NCI-H128 (cell line): Measurements from ENCODE around the gene ADCK2.
"Not testable (repeated sequence)": the region's sequence is repeated elsewhere in the genome, so short reads cannot be mapped to it uniquely, and the experiment has no call there.

Experiments
- DNase-seq: peaks from one replicate; lab custom pipeline; 2025; ENCODE audit not compliant: unreplicated experiment; lab: John Stamatoyannopoulos, UW

The ADCK2 gene

GRCh38 chr7:140691376-140692045 lies 18.8 kb downstream of the ADCK2 start:
- no peak for DNase-seq

GRCh38 chr7:140693849-140694248 lies 21.1 kb downstream of the ADCK2 start:
- not testable (repeated sequence) for DNase-seq

DNA sequence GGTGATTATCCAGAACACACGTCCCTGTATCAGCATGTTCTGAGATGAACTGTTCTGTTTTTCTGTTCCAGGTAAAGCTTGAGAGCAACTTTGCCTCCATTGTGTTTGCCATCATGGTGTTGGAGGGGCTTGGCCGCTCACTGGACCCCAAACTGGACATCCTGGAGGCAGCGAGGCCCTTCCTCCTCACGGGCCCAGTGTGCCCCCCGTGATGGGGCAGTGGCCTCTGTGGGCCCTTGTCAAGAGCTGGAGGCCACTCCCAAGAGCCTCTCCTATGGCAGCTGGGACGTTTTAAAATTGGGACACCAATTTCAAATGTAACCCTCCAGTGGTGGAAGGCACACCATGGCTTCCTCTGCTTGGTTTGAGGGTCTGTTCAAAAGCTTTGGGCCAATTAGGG lies 21.8 kb downstream of the ADCK2 start:
- no peak for DNase-seq

GRCh38 chr7:140695381-140695780 lies 22.6 kb downstream of the ADCK2 start:
- DNase-seq: no peak

DNA sequence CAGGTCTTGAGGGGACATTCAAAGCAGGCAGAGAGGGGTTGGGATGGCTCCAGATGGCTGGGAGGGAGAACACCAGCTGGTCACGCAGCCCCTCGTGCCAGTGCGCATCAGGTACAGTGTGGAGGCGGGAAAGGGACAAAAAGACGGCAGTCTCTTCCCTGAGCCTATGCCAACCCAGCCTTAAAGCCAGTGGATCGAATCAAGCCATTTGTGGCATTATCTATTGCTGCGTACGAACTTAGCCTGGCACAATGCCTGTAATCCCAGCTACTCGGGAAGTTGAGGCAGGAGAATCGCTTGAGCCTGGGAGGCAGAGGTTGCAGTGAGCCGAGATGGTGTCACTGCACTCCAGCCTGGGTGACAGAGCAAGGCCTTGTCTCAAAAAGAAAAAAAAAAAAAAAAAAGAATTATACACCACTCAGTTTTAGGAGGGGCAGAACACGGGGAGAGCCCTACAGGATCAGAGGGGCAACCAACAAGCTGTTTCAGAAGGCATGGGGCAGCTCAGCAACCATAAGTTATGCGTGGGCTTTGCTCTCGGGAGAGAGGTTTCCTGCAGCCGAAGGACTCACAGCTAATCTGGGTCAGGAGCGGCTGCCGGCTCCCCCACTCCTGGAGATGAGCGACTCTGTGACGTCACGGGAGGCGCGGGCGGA lies 23.4 kb downstream of the ADCK2 start:
- no peak for DNase-seq

DNA sequence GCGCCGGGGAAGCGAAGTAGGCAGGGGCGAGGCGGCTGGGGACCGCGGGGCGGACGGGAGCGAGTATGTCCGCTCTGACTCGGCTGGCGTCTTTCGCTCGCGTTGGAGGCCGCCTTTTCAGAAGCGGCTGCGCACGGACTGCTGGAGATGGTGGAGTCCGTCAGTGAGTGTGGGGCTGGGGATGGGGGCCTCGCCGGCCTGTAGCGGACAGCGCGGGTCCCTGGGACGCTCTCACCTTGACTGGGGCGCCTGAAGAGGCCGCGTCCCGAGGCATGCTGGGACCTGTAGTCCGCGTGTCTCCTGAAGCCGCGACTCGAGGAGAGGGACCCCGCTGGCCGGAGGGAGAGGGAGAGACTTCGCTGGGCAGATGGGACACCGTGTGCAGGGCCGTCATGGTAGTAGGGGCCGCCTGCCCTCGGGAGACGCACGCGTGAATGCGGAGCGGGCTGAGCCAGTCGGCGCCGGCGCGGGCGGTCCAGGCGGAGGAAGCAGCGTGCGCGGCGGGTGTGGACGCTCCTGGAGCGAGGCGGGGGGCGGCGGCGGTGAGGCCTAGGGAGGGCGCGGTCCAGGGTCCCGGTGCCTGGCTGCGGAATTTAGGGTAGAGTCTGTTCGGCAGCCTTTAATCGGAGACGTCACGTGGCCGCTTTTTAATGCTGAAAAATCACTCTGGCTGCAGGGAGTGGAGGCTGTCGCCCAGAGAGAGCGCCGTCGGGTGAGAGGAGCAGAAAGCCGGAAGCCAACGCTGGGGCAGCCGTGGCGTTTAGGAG lies 24.1 kb downstream of the ADCK2 start, which contains the start of gene NDUFB2:
TSS of gene NDUFB2 (plus strand) at position 29 of the 767 bp plus-strand sequence. CDS start at position 66, 37 bp downstream.
- DNase-seq: peak; percentile 85

- DNase-seq: no peak
Observed at GRCh38 chr7:140697447-140698143, 24.9 kb downstream of the ADCK2 start.

- DNase-seq: no peak
Observed at GRCh38 chr7:140698477-140698876, 25.7 kb downstream of the ADCK2 start.

DNA sequence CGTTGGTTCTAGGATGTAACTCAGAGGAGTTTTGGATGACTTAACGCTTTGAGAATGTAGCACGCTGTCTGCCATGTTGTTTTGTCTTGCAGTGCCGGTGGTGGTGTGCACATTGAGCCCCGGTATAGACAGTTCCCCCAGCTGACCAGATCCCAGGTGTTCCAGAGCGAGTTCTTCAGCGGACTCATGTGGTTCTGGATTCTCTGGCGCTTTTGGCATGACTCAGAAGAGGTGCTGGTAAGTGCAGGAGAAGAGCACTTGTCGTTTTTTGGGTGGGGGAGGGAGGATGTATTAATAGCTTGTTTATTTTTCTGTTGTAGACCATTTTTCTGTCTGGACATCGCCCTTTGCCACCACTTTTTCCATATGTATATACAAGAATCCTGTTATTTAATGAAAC lies 30.0 kb downstream of the ADCK2 start:
- DNase-seq: no peak

- no peak for DNase-seq
Observed at GRCh38 chr7:140704205-140704604, 31.5 kb downstream of the ADCK2 start.

DNA sequence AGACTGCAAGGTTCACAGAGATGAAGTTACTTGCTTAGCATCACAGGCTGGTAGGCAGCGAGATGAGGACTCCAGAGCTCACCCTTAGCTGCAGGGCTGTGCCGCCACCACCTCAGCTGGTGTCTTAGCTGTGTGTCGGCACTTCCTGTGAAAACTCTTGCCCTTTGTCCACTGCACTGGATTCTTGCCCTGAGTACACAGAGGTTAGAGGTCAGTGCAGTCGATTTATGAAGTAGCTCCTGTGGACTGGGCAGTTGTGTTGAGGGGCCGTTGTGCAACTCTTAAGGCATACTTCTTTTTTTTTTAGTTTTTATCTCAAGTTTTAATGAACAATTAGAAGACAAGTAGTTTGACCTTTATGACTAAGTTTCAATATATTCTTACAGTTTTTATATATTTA lies 34.4 kb downstream of the ADCK2 start:
- DNase-seq: no peak

- DNase-seq: not testable (repeated sequence)
Observed at GRCh38 chr7:140708764-140709163, 36.0 kb downstream of the ADCK2 start.

- DNase-seq: not testable (repeated sequence)
Observed at GRCh38 chr7:140712392-140712791, 39.6 kb downstream of the ADCK2 start.

DNA sequence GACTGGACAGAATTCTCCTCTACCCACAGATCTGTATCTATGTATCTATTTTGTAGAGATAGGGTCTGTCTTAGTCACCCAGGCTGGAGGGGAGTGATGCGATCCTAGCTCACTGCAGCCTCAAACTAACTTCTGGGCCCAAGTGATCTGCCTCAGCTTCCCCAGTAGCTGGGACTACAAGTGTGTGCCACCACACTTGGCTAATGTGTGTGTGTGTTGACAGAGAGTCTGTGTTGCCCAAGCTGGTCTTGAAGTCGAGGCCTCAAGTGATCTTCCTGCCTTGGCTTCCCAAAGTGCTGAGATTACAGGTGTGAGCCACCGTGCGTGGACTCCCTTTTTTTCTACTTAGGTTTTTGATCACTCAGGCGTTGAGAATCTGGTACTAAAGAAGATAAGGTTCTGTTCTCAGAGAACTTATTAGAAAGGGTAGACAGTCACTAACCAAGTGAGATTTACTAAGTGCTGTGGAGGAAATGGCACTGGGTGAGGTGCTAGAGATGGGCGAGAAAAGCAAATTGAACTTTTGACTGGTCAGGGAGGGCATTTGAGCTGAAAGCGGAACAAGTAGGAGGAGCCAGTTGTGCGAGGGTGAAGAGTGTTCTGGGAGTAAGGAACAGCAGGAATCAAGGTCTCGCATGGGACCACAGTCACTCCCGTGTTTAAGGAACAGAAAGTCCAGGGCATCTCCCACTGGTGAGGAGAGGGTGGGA lies 41.7 kb downstream of the ADCK2 start:
- DNase-seq: no peak

- DNase-seq: peak; percentile 17
Observed at GRCh38 chr7:140719721-140720120, 47.0 kb downstream of the ADCK2 start.

DNA sequence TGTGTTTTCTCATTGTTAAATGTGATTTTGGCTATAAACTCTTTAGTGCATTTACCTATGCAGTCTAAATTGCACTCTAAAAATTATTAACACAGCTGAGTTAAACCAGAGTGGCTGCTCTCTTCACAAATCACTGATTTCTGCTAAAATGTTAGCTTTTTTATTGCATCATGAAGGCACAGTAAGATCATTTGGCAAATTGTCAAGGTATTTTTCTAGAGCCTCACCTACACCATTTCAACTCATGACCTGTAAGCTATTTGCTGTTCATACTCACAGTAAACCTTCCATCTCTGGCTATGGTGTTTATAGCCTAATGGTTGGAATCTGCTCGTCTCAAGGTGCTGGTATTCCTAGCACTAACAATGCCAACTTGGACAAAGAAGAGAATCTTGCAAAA lies 49.5 kb downstream of the ADCK2 start:
- DNase-seq: no peak

GRCh38 chr7:140723006-140723405 lies 50.3 kb downstream of the ADCK2 start:
- no peak for DNase-seq

DNA sequence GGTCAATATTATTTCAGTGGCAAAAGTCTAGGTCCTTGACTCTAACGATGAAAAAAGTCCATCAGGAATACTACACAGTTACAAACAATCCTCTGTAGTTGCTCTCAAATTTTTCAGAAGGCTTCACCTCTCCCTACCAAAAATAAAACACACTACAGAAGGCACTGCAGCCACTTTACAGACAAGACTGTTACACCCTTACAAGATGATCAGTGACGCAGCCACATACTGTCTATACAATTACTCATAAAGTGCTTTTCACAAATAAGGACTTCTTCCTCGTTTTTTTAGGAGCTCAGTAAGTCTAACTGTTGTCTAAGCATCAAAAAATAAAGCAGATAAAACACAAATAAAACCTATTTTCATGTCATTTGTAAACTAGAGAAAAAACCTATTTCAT lies 50.8 kb downstream of the ADCK2 start:
- DNase-seq: no peak

DNA sequence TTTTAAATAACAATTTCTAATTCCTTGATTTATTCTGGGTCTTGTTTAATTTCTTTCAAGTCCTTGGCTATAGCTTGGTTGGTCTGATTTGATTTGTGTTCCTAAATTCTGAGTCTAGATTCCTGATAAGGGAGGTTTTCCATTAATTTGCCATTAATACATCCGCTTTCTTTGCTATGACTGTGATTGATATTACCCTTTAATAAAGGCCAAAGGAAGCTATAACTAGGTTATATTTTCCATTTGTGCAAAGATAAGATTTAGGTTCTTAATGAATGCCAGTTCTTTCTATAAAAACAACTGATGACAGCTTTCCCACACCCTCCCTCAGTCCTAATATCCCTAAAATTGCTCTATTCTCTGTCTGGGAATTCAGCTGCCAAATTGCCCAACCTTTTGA lies 52.0 kb downstream of the ADCK2 start:
- no peak for DNase-seq

GRCh38 chr7:140726281-140726680 lies 53.5 kb downstream of the ADCK2 start:
- no peak for DNase-seq

DNA sequence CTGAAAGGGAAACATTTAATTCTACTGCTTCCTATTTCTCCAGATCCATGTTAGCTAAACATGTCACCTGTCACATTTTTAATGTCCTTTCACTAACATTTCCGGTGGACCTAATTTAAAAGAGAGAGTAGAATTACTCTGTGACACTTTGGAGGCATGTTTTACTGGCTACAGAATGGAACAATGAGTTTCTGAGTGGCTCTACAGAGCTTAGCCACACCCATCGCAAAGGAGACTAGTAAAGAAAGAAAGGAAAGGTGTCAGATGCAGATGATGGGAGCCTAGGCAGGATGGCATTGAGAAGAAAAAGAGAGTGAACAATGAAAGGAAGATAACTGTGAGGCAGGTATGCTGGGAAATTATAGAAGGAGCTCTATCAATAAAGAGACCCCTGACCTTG lies 59.7 kb downstream of the ADCK2 start:
- DNase-seq: no peak
